Stimulated activated CD8-positive, alpha-beta memory T cell treated with anti-CD3 and anti-CD28 coated beads, Interleukin-2, amount 100 ng/mL, for 1 hour (primary cell): ENCODE data around the gene WDFY3.

ENCODE experiments used
- DNase-seq, 2 donors: peaks; one replicate each; pipeline ENCODE4 v3.0.0-alpha.2; 2020; ENCODE audit warnings: low read depth in 2 of 2

Gene WDFY3

DNA sequence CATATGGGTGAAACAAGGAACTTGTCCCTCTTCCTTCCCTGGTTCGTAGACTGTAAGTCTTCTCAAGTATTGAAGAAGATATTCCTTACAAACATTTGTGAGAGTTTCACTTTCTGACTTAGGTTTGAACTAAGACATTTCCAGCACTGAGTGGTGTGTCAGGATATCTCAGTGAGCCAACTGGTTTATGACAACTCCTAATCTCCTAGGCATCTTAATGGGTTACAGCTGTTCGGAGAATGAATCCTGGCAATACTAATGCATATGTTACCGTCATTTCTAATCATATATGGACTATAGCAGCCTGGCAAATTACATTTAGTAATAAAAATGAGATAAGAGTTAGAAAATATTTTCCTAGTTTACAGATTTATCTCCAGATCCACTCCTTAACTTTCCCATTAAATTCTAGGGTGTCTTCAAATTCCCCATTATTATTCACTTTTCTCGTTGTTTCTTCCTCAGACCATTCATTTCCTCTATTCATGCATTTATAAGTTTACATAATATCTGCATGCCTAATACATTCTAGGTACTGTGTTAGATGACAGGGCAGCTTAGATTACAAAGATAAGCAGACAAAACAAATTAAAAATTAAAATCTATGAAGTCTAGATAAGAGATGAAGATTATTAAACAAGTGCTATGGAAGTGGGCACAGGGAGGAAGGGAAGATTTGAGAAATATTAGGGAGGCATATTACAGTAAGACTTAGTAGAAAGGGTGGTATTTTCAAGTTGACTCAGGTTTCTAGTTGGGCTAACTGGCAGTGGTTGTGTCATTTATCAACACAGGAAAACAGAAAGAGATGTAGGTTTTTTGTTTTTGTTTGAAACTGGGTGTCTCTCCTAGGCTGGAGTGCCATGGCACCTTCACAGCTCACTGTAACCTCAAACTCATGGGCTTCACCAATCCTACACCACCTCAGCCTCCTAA, 173.9 kb downstream of the WDFY3 start:
- no peak for DNase-seq

DNA sequence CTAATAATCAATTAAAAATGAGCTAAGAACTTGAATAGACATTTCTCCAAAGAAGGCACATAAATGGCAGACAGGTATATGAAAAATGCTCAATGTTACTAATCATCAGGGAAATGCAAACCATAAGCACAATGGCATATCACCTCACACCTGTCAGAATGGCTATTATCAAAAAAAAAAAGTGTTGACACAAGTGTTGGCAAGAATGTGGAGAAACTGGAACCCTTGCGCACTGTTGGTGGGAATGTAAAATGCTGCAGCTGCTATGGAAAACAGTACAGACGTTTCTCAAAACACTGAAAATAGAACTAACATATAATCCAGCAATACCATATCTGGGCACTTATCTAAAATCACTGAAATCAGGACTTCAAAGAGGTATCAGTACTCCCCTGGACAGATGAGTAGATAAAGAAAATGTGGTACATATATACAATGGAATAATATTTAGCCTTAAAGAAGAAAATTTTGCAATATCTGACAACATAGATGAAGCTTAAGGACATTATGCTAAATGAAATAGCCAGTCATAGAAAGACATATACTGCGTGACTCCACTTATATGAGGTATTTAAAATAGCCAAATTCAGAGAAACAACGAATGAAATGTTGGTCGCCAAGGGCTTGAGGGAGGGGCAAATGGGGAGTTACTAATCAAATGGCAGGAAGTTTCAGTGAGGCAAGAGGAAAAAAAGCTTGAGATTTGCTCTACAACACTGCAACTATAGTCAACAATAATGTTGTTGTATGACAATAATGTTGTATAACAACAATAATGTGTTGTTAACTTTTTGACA, 175.5 kb downstream of the WDFY3 start:
- no peak for DNase-seq

DNA sequence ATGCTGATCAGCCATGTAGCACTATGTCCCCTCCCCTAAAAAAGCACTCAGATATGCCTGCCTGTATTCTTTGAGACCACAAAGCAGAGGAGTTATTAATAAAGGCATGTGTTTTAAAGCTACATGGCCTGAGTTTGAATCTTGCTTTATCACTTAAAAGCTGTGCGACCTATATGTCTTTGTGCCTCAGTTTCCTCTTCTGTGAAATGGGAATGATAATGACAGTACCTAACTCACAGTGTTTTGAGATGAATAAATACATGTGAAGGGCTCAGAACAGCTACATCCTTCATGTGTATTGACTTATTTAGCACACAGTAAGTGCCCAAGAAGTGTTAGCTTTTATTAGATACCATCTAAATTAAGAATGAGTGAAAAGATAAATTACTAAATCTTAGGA, 180.0 kb downstream of the WDFY3 start:
- DNase-seq = no peak

DNA sequence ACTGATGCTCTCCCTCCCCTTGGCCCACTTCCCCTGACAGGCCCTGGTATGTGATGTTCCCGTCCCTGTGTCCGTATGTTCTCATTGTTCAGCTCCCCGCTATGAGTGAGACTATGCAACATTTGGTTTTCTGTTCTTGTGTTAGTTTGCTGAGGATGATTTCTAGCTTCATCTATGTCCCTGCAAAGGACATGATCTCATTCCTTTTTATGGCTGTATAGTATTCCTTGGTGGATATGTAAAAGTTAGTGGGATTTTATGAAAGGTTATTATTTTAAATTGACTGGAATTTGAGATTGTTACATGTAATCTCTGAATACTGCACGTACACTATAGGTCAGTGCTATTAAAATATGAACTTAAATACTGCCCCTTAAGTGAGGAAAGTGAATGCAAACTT, 184.0 kb downstream of the WDFY3 start:
- no peak for DNase-seq

DNA sequence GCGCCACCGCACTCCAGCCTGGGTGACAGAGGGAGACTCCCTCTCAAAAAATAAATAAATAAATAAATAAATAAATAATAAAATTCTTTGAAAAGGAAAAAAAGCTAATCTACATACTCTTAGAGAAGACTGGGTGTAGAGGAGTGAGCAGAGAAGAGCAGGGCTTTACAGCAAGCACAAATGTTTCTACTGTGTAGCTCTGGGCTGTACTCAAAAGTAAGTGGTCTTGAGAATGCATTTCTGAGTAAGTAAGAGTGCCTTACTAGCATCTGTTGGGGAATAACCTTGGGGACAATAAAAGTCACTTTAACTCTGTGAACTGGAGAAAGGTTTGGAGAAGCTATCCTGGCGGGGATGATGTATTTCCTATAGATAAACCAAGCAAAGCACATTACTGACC, 185.8 kb downstream of the WDFY3 start:
- no peak for DNase-seq

DNA sequence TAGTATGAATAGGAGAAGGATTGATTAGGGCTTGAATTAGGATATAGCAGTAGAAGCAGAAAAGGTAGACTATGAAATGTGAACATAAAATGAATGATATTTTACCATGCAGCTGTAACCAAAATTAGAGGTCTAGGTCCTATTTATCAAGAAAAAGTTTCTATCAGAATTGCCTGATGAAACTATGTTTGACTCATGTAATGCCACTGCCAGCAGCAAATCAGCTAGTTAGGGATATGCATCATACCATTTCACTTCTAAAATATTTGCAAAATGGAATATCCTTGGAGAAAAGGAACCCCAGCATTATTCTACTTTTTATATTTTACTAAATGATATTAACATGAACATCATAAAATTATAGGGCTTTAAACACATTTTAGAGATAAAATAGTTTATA, 188.4 kb downstream of the WDFY3 start:
- no peak for DNase-seq

DNA sequence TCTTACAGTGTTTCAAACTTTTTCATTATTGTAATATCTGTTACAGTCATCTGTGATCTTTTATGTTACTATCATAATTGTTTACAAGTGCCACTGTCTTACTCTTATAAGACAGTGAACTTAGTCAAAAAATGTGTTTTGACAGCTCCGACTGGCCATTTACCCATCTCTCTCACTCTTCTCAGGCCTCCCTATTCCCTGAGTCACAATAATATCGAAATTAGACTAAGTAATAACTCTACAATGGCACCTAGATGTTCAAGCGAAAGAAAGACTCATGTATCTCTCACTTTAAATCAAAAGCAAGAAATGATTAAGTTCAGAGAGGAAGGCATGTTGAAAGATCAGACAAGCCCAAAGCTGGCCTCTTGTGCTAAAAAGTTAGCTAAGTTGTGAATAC, 199.3 kb downstream of the WDFY3 start:
- no peak for DNase-seq

DNA sequence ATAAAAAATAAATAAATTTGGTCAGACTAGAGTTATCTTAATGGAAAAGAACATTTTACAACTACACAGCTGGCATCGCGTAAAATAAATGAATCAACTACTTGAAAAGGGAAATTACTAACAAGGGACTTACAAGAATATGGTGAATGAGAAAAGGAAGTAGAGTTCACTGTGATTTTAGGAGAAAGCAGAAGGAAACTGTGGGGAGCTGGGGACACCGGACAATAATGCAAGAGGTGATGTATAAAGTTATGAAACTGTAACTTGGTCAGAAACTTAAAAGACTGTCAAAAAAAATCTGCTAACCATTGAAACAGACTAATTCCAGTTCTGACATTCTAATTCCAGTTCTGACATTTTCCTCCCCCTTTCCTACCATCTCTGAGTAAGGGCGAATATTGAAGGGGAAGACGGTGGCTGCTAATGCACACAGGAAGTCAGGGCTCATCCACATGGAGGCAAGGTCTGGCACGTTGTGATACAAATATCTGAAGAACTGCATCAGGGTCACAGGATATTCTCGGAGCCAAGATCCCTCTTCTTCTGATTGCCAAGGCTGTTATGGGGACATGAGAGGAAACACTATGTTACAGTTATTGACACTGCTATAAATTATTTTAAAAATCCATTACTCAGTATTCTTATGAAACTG, 213.0 kb downstream of the WDFY3 start:
- DNase-seq = no peak

DNA sequence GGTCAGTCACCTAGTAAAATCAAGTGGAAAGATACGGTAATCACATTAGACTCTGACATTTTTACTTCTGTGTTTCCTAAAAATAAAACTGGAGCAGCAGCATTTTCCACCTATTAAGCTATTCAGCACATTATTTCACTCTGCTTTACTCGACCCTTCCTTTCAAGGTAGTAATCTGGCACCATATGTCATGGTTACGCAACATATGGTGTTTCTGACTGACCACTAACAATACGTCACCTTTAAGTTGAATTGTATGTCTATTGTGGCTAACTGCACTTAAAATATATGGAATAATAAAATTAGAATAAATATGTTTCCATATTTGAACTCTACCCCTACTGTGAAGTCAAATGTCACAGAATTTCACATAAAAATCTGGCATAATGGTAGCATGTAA, 214.8 kb downstream of the WDFY3 start:
- no peak for DNase-seq

DNA sequence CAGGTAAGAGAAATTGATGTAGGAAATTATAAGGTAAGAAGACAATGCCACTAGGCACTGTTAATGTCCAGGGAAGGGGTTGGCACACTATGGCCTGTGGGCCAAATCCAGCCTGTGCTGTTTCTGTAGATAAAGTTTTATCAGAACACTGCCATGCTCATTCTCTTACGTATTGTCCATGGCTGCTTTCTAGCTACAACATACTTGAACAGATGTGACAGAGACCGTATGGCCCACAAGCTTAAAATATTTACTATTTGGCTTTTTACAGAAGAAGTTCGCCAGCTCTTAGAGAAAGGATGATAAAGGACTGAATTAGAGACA, 215.6 kb downstream of the WDFY3 start:
- DNase-seq = no peak

DNA sequence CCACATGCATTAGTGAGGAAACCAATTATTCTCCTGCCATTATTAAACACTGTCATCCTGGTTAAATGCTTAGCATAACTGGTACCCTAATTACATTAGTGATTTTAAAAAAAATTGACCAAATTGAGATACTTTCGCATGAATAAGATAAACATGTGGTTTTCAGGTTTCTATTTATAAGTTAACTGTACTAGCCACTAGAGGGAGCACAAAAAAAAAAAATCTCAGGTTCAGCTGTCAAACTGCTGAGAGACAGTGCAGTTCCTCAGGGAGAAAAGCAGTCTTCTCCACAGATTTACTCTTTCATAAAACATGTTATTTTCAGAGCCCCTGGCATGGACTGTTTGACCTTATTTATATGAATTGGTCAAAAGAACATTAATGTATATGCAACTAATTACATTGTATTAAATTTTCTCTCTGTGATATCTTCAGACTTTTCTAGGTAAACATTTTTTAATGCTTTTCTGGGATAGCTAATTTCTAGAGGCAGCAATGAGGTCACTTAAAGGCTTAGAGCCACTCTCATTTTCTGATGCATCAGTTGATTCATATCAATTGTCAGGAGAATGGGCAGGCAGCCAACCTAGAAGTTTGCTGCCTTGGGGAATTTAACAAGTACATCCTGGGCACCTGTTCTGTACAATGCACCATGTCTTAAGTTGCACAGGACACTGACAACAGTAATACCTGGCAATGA, 216.1 kb downstream of the WDFY3 start:
- DNase-seq = no peak

DNA sequence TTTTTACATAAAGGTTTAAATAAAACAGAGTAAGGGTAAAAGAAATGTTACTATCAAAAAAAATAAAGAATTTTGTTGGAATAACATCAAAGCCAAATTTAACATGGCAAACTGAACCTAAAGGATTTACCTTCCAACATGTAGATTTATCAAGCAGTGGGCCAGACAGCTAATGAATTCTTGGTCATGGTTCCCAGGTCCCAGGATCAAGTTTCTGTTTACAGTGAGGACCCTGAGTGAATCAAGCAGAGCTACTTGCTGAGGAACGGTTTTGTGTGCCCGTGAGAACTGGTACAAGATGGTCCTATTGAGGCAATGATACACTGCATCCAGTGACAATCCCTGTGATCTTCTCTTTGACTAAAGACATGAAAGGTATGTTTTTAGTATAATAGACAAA, 226.4 kb downstream of the WDFY3 start:
- no peak for DNase-seq

DNA sequence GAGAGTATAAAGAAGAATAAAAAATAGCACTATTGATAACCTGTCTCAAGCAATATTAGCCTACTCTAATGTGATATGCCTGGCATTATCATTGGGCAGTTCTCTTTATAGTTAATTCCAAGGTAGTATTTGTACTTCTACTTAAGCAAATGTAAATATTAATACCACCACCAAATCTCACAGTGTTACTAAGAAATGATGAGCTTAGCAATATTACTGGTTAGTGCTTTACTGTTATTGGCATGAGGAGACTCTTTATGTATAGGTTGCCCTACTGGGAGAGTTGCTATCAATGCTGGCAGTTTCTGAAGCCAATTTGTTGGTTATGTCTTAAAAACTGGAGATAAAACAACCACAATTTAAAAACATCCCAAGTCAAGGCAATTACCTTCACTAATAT, 227.9 kb downstream of the WDFY3 start:
- no peak for DNase-seq

DNA sequence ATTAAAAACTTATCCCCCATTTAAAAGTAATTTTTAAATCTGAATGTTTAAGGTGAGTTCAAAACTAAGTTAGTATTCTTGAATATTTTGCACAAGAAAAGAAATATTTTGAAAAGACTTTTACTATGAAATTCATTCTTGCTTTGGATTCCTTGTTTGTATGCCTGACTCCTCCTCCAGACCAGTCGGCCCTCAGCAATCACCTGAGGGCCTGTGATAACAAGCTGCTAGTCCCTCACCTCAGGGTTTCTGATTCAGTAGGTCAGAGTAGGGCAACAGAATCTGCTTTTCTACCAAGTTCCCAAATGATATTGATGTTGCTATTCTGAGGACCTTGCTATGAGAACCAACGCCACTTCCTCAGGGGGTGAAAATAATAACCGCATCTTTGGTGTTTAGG, 228.8 kb downstream of the WDFY3 start:
- DNase-seq = no peak

DNA sequence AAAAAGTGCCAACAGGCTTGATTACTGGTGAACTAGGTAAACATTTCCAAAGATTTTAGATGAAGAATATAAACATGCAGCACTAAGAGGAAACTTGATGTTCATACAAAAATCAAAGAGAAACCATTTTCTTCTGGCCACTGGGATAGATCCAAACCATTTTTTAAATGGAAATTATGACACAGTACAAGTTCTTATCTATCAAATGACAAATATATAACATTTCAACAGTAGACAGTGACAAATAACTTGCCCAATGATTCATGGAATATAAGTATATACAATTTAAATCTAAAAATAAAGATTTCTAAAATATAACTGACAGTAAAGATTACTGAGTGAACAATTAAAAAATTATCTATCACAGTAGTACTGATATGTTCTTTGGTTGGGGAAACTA, 232.5 kb downstream of the WDFY3 start:
- DNase-seq = no peak

DNA sequence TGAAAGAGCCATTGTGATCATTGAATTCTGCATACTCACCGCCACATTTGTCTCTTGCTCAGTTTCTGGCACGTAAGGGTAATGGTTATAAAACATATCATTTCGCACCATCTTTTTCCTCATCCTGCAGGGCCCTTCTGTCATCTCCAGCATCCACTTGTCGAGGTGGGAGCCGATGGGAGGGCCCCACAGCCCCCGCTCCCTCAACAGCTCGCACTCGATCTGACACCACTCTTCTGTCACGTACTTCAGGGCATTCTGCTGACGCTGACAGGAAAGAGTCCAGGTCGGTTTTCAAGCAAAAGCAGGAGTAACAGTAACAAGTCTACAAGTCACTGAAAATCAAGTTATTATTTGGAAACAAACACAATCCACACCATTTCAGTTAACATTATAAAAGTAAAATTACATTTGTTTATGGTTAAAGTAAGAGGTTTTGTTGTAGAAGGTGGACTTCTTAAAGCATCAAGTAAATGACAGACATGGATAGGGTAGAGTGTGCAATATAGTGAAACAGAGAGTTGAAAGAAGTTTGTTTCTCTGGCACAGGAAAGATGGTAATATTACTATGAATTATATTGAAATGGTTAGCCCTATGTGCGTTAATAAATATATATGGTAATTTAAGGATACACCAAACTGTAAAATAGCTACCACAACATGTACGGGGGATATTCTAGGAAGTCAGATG, 233.0 kb downstream of the WDFY3 start:
- DNase-seq = no peak

DNA sequence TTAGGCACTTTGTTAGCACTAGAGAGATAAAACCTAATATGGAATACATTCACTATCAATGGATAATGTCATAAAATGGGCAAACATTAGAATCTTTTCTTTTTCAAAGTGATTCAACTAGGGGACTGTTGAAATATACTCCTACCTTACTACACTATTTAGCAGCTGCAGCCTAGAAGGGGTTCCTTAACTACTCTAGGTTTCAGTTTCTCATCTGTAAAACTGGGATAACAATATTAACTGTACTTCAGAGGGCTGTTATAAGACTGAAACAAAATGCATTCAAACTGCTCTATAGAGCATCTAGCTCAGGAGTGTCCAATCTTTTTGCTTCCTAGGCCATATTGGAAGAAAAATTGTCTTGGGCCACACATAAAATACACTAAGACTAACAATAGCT, 236.1 kb downstream of the WDFY3 start:
- no peak for DNase-seq

DNA sequence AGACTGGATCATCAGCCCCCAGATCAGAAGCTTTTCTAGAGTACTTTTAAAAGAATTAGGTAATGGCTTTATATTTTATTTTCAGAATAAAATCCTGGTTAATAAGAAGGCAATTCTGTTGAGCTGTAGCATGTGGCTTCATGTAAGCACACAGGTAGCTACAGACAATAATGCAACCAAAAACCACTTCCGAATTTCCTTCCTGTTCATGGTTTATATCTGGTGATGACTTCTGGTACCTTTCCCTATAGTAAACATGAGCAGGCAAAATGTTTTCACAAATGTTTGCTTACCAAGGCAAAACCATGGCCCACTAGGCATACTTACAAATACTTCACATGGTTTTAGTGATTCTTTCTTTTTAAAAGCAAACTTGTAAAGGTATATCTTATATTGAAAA, 239.0 kb downstream of the WDFY3 start:
- DNase-seq = no peak

DNA sequence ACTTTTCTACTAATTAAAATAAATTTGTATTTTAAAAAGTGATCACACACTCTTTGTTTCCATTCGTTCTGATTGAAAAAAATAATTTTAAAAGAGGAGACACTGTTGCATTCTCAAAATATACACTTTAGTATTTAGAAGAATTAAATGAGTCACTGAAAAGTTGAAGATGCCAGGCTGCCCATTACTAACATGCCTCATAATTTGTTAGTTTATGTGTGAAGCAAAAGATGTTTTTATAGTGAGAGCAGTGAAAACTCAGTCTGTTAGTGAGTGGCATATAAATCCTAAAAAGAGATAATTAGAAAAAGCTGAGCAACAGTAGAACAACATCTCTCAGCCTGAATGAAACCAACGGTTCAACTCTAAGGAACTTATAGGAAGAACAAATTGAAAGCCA, 240.1 kb downstream of the WDFY3 start:
- no peak for DNase-seq

DNA sequence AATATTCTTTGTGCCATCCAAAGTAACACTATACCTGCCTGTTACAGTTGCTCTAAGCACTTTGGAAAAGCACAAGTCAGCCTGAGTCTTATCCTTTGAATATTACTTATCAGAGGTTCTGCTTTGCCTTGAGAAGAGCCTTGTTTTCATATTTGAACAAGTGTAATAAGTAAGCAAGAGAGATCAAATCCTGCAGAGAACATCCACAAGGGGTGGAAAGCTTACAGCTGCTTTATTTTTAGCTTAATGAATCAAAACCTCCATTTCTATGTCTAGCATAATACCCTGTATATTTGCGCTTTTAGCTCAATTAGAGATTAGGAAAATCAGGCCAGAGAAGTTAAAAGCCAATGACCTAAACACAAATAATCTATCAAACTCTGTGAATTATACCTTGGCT, 243.8 kb downstream of the WDFY3 start:
- no peak for DNase-seq

DNA sequence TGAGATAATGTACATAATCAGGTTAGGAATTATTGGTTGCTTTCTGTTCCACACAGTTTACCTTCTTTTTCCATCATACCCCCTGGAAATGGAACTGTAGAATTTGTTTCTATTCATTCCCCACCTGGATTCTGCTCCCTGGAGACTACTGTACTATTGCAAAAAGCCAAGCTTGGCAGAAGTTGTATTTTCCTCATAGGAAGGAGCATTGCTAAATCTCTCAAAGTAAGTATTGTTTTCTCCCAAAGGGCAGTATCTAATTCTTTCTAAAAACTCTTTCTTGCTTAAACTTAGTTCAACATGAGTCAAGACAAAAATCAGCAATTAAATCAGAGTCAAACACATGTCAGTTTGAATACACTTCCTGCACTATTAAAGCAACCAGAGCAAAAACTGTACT, 247.4 kb downstream of the WDFY3 start:
- no peak for DNase-seq

DNA sequence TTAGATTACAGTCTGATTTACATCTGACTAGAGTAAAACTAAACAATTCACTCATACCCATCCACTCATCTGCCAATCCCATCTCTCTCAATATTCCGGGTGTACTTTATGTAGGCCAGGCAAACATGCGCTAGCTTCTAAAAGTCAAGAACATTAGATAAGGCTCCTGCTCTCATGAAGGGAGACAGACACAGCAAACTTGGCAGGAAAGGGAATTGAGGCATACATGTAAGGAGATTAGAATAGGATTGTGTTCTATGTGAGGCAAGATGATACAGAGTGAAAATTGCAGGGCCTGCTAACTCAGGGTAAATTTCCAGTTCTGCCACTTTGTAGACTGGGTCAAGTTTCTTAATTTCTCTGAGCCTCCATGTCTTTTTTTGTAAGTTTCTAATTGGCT, 247.8 kb downstream of the WDFY3 start:
- DNase-seq = no peak
